HCEC 1CT (cell line): ENCODE data around the gene E2F4.

Experiments
- DNase-seq: peaks from one replicate; pipeline ENCODE4 v3.0.0-alpha.2; 2017

The E2F4 gene, protein sequence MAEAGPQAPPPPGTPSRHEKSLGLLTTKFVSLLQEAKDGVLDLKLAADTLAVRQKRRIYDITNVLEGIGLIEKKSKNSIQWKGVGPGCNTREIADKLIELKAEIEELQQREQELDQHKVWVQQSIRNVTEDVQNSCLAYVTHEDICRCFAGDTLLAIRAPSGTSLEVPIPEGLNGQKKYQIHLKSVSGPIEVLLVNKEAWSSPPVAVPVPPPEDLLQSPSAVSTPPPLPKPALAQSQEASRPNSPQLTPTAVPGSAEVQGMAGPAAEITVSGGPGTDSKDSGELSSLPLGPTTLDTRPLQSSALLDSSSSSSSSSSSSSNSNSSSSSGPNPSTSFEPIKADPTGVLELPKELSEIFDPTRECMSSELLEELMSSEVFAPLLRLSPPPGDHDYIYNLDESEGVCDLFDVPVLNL

GRCh38 chr16:67191995-67192681, at the start of gene E2F4:
Gene E2F4 (plus strand): TSS chr16:67192155. CDS start chr16:67192228, 73 bp downstream.
- peak; percentile 92 for DNase-seq

DNA sequence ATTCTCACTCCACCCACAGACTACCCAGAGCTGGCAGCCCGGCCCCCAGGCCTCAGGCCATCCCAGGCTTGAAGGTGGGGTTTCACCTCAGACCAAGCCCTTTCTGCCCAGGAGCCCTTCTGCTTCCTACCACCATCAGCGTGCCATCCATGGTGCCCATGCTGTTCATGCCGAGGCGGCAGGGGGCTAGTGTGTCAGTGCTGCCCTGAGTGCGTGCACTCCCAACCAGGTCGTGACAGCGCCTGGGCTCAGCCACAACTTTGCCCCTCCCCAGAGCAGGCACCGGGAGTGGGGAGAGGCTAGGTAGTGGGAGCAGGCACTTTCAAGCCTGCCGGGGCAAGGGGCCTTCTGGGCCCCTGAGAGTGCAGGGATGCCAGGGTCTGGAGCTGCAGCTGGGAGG, 49.6 kb upstream of the E2F4 start:
- no peak for DNase-seq

GRCh38 chr16:67144943-67145342, 47.0 kb upstream of the E2F4 start:
- no peak for DNase-seq

- DNase-seq = no peak
Measured at GRCh38 chr16:67145746-67146145, 46.2 kb upstream of the E2F4 start.

- DNase-seq = peak; percentile 23
Measured at GRCh38 chr16:67146523-67147357, 45.2 kb upstream of the E2F4 start.

GRCh38 chr16:67147437-67148140, 44.4 kb upstream of the E2F4 start:
- no peak for DNase-seq

- no peak for DNase-seq
Measured at GRCh38 chr16:67148221-67148620, 43.7 kb upstream of the E2F4 start.

- no peak for DNase-seq
Measured at GRCh38 chr16:67148656-67149275, 43.2 kb upstream of the E2F4 start.

DNA sequence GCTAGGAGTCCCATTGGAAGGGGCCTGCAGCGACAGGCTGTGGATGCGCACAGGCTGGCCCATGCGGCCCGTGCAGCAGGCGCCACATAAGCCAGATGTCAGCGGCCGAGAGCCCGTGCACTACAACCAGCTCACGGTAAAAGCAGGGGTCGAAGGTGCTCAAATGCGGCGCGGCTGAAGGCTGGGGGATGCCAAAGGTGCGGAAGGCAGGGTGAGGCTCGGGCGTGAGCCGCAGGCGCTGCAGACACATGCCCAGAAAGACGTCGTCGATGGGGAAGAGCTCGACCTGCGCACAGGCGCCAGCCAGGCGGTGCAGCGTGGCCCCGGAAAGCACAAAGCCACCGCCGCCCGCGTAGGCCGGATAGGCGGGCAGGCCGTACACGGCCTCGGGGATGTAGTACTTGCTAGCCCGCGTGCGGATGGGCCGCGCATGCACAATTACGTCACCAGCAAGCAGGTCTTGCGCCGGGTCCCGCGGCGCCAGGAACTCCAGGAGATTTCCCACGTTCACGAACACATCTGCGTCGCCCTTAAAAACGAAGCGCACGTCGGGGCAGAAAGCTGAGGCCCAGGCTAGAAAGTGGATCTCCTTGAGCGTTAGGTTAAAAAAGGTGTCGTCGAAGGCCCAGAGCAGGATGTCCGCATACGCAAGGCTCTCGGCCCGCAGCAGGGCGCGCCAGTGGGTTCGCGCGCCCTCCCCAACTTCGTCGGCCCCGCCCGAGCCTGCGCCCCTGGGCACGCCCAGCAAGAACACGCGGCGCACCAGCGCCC, 42.5 kb upstream of the E2F4 start:
- DNase-seq = no peak

DNA sequence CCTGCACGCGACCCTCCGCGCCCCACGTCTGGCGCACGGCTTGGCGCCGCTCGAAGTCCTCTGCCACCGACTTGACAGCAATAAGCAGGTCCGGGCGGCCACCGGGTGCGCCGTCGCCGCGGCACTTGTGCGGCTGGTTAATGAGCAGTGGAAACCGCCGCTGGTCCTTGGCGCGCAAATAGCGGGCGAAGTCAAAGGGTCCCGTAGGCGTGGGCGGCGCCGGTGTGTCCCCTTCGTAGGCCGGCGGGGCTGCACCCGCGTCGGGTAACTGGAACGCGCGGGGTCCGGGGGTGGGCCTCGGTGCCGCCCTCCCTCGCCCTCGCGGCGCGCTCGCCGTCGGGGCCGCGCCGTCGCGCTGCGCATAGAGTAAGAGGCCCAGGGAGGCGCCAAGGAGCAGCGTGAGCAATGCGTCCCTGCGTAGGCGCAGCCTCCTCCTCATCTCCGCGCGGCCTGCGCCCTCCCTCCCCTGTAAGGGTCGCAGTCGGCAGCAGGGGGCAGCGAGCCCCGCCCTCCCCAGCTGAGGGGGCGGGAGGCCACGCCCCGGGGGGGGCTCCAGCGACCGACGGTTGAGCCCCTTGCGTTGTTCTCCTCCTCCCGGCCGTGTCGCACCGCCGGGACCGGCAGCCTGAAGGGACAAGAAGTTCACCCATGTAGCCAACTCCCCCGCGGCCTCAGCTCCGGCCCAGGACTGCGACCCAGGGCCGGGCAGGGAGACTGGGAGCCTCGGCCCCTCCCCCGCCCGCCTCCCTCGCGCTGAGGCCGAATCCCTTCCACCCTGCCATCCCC, 41.7 kb upstream of the E2F4 start:
- peak; percentile 46 for DNase-seq

DNA sequence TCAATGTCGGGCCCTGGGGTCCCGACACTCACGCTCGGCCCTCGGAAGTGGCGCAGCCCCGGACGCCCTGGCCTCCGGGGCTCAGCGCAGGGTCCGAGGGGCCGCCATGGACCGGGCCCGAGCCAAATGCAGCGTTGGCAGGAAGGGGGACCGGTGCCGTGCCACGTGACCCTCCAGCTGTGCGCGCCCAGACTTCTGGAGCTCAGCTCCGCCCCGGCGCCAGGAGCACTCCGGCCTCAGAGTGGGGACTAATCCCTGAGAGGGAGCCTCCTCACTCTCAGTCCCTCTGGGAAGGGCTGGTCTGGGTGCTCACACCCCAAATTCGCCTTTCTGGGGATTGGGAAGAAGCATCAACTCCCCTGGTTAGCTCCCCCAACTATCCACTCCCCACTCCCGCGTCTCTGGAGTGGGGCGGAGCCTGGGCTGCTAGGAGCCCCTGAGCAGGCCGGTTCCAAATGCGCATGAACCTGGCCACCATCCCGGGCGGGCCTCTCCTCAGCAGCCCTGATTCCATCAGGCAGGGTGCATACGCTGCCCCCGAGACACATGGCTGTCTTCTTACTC, 41.0 kb upstream of the E2F4 start, which contains the start of gene B3GNT9:
Gene B3GNT9, minus strand, starts transcription at position 166 of the 564 bp plus-strand sequence. CDS start 513 bp downstream, outside the sequence.
- DNase-seq = peak; percentile 80

- DNase-seq = no peak
Measured at GRCh38 chr16:67151431-67152097, 40.4 kb upstream of the E2F4 start.

DNA sequence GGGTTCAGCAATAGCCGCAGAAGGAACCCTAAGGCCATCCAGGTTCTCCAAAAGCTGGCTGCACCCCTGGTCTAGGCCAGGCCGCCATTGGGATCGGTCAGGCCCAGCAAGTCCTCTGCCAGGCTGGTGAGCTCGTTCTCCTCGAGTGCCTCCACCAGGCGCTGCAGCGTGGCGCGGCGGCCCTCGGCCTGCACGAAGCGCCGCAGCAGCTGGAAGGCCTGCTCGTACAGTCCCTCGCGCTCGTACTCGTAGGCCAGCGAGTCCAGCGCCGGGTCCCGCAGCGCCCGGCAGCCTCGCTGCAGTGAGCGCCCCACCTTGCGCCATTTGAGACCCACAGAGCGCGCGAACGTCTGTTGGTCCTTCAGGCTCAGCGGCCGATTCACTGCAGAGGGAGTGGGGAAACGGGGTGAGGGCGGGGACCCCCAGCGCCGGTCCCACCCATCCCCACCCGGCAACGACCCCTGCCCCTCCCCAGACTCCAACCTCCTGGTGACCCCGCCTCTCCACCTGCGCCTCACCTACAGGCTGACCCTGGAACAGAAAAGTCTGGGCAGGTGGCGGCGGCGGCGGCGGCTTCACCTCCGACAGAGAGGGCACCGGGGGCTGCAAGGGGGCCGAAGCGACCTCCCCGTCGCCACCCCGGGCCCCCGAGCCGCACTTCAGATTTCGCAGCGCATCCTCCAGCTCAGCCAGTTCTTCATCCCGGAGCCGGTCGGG, 37.2 kb upstream of the E2F4 start:
- DNase-seq = no peak

DNA sequence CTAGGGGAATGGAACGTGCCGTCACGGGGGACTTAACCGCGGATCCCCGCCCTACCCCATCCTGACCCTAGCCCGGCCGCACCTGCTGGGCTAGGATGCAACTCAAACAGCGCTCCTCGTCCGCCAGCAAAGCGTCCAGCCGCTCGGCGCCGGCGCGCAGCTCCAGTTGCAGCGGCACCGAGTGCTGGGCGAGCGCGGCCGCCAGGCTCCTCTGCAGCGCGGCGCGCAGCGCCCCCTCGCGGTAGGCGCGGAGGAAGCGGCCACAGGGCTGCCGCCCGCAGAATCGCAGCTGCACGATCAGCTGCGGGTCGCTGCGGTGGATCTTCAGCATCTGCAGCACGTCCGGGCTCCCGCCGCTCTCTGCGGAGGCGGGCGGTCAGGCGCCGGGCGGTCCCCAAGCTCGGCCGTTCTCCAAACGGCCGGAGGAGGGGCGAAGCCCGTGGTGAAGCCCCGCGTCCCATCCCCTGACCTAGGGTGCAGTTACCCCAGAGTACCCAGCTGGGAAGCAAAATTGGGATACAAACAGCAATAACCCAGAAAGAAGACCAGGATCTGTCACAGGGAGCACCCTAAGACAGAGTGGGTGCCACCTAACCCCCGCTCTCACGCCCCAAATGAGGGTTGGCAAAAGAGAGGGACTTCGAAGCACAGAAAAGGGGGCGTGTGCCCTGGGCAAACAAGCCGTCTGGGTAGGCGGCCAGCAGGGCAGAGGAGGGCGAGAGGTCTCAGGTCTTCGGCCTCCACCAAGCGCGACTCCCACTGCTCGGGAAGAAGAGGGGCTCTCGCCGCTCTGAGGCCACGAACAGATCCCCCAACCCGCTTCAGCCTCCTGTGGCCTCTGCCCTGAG, 36.4 kb upstream of the E2F4 start:
- peak; percentile 72 for DNase-seq

- DNase-seq = no peak
Measured at GRCh38 chr16:67156143-67156844, 35.7 kb upstream of the E2F4 start.

DNA sequence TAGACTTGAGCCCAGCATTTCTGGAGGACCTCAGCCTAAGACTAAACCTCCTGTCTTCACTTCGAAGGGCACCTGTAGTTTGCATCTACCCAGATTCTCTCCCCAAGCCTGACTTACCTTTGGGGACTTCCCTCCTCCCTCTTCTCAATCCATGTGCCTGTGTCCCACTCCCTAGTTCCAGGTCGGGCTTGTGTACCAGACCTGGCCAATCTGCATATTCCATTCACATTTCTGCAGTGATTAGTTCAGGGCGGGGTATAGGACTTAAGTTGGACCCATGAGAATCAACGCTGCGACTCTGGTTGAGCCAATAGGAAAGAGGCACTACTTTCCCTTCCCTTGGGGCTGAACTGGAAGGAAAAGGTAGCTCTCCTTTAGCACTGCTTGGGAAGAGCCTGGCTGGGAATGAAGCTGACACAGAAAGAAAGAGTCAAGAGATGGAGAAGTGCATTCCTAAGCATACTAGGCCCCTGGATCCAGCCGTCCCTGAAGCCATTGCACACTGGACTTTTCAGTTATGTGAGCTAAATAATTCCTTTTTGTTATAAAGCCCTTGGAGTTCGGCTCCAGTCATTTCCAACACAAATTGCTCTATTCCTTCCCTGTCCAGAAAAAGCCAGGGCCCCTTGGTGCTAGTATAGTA, 34.7 kb upstream of the E2F4 start:
- no peak for DNase-seq
